K562 (cell line): ENCODE data around the gene FAM149A. TPM values are rescaled to one million over a fixed set of nuclear protein-coding genes. Genes with fewer than 3 reads are reported as not detected.

Source experiments
- ATAC-seq: fragments of 200-7000 bp; cut with Tn5 transposase; 3 replicates; pipeline ENCODE4 v1.9.1; 2020; ENCODE audit warnings: moderate library complexity
- BruUV-seq: library from RNA; stranded (reverse); fragments of 400-500 nt; replicated peaks from 2 replicates; lab custom pipeline; 2021; lab: Mats Ljungman, UMichigan
- CTCF ChIA-PET: fragments of 300-600 bp; formaldehyde crosslinking; extraction: SDS; loops from one replicate; lab custom pipeline; 2021; ENCODE audit warnings: low intra/inter-chr PET ratio; lab: Yijun Ruan, JAX
- POLR2A ChIA-PET: fragments of 300-600, 350-650 bp; sonication (Branson Sonifier 250); formaldehyde crosslinking; extraction: SDS; loops from one replicate; lab custom pipeline; 2021; ENCODE audit warnings: antibody characterized with exemption, inconsistent platforms; lab: Yijun Ruan, JAX
- DNase-seq, 4 experiments: peaks; one replicate each; pipeline versions ENCODE4 v3.0.0 to v3.0.0-alpha.2; 2011 to 2018; ENCODE audit warnings: low spot score in 3 of 4, mixed read lengths in 3 of 4; ENCODE audit errors: extremely low read depth in 1 of 4
- FAIRE-seq: peaks from 2 replicates; lab custom pipeline; 2011; peaks lifted over from hg19 to GRCh38; lab: Jason Lieb, UNC
- H2AFZ ChIP-seq: 2 replicates; pipeline ENCODE4 v1.6.0; 2011; ENCODE audit warnings: low read depth, low read length, control low read depth, inconsistent platforms
- H3K27ac ChIP-seq: fragments of 200-600 bp; 3 replicates; pipeline ENCODE4 v1.8.0; 2011; ENCODE audit warnings: low read depth, mild to moderate bottlenecking, control low read depth, inconsistent platforms, low read length, moderate library complexity, mixed read lengths; ENCODE audit errors: extremely low read depth
- H3K27me3 ChIP-seq, 2 experiments: fragments of 300-600 bp in 1 of 2; 2 replicates in 1 of 2; 3 replicates in 1 of 2; pipeline versions ENCODE4 v1.6.0 to v1.8.0; 2011; ENCODE audit warnings: inconsistent platforms in 2 of 2, low read length in 2 of 2, mild to moderate bottlenecking in 1 of 2, mixed read lengths in 1 of 2, moderate library complexity in 1 of 2; ENCODE audit not compliant: control insufficient read depth in 2 of 2, insufficient read depth in 2 of 2
- H3K36me3 ChIP-seq: fragments of 300-600 bp; 3 replicates; pipeline ENCODE4 v1.8.0; 2011; ENCODE audit warnings: mild to moderate bottlenecking, low read length, inconsistent platforms; ENCODE audit not compliant: control insufficient read depth, insufficient read depth
- H3K4me1 ChIP-seq, 2 experiments: fragments of 200-600 bp in 1 of 2; replicated peaks in 1 of 2; 2 replicates in 1 of 2; 3 replicates in 1 of 2; pipeline versions ENCODE4 v1.5.1 to v1.8.0; 2011; ENCODE audit warnings: inconsistent platforms in 2 of 2, low read length in 2 of 2, mild to moderate bottlenecking in 1 of 2, mixed read lengths in 1 of 2, moderate library complexity in 1 of 2; ENCODE audit not compliant: control insufficient read depth in 2 of 2, insufficient read depth in 2 of 2
- H3K4me2 ChIP-seq: 2 replicates; pipeline ENCODE4 v1.6.1; 2011; ENCODE audit warnings: low read length, control low read depth, inconsistent platforms, mixed read lengths; ENCODE audit not compliant: insufficient read depth
- H3K4me3 ChIP-seq: fragments of 200-600 bp; sonication (generic), shearing (Covaris generic); 2 replicates; pipeline ENCODE4 v1.5.1; 2016; ENCODE audit warnings: control low read depth, inconsistent platforms
- H3K79me2 ChIP-seq: fragments of 200-600 bp; 3 replicates; pipeline ENCODE4 v1.8.0; 2011; ENCODE audit warnings: low read length, inconsistent platforms; ENCODE audit not compliant: control insufficient read depth, insufficient read depth
- H3K9ac ChIP-seq, 2 experiments: 2 replicates each; pipeline versions ENCODE4 v1.6.0 to v1.6.1; 2011; ENCODE audit warnings: low read depth in 2 of 2, low read length in 2 of 2, control low read depth in 1 of 2, inconsistent platforms in 1 of 2, mild to moderate bottlenecking in 1 of 2, mixed read lengths in 1 of 2; ENCODE audit not compliant: insufficient read depth in 1 of 2
- H3K9me1 ChIP-seq: one replicate; pipeline ENCODE4 v1.6.0; 2011; ENCODE audit warnings: inconsistent platforms, mild to moderate bottlenecking, low read length, moderate library complexity; ENCODE audit not compliant: control insufficient read depth, insufficient read depth
- H3K9me3 ChIP-seq: replicated peaks from 2 replicates; pipeline ENCODE4 v1.5.1; 2011; ENCODE audit warnings: low read depth, low read length, inconsistent platforms; ENCODE audit not compliant: control insufficient read depth, insufficient read depth
- H4K20me1 ChIP-seq: replicated peaks from 2 replicates; pipeline ENCODE4 v1.6.1; 2011; ENCODE audit warnings: low read length, inconsistent platforms, mixed read lengths; ENCODE audit not compliant: control insufficient read depth, insufficient read depth
- FOXO4 ChIP-seq: fragments of 450-650 bp; formaldehyde crosslinking; IDR thresholded peaks from 2 replicates; pipeline ENCODE4 v1.4.0; 2020; ENCODE audit warnings: mild to moderate bottlenecking, moderate library complexity
- HCFC1 ChIP-seq: IDR thresholded peaks from 2 replicates; pipeline ENCODE4 v1.6.1; 2012; ENCODE audit warnings: low read depth, low read length, improper control_type of control experiment
- SMARCA4 ChIP-seq: fragments of 450-650 bp; IDR thresholded peaks from 2 replicates; pipeline ENCODE4 v1.6.1; 2016
- ZNF134 ChIP-seq: fragments of 250-450 bp; sonication (Bioruptor Pico); conservative IDR thresholded peaks from 2 replicates; pipeline ENCODE4 v1.4.0; 2020
- whole genome bisulfite sequencing: fragments of 100-300 bp; shearing (Covaris generic); methylation state at CpG from one replicate; pipeline ENCODE4 v1.1.6; 2016; ENCODE audit warnings: low coverage, mixed read lengths; ENCODE audit not compliant: insufficient coverage; ENCODE audit errors: missing lambda C conversion rate; 5-methylcytosine and 5-hydroxymethylcytosine counted together
- in situ Hi-C: fragments of 300-500 bp; cut with MboI; formaldehyde crosslinking; loops from 4 replicates; pipeline ENCODE4 v1.15.0; 2018; ENCODE audit warnings: inconsistent platforms, mixed read lengths
- intact Hi-C: fragments of 100-400 bp; cut with micrococcal nuclease; formaldehyde crosslinking; loops from 2 replicates; pipeline ENCODE4 v1.14.2; 2022
- polyA plus RNA-seq, 8 experiments: library from polyadenylated mRNA; depleted of rRNA in 4 of 8; stranded (reverse) in 5 of 8; unstranded in 3 of 8; fragments of >200 nt; fragmentation: Nextera tagmentation in 2 of 8; fragmentation: Illumina TruSeq in 1 of 8; extraction: Ambion mirVana in 2 of 8; extraction: Trizol in 1 of 8; gene quantifications; 2 replicates each; pipeline versions ENCODE4 v1.2.1 to v1.2.3, GENCODE V29; 2011 to 2014; ENCODE audit warnings: inconsistent platforms in 1 of 8, missing spikeins in 1 of 8
- total RNA-seq, 7 experiments: library from RNA; depleted of rRNA in 6 of 7; stranded (reverse); fragments of >200 nt in 6 of 7; fragmentation: Illumina TruSeq in 2 of 7; extraction: Trizol in 2 of 7; gene quantifications; 2 replicates each; pipeline versions ENCODE4 v1.2.1 to v1.2.3, GENCODE V29; 2011 to 2021; ENCODE audit warnings: low replicate concordance in 1 of 7
- TF ChIP-seq, protein P1 (sequence below): fragments of 450-650 bp; formaldehyde crosslinking; IDR thresholded peaks from 2 replicates; pipeline ENCODE4 v1.4.0; 2020; ENCODE audit warnings: mild to moderate bottlenecking, moderate library complexity

FAM149A gene
- total and polyA plus RNA-seq, 9 of the 15 experiments (the other 6 are each of a cell fraction or from before 2014, with no cell fraction given): not detected

GRCh38 chr4:186201010-186201409 lies 96.5 kb downstream of the FAM149A start:
- H3K4me1 ChIP-seq: peaks cover 0 to 7% of the 10 kb centered on the region in 2 experiments; a peak in 3 of 5 replicates
- H3K4me2 ChIP-seq: no peak overlapping the region
- DNase-seq: no peak
- no TSS peak for BruUV-seq
- H3K9ac ChIP-seq: no peak overlapping the region
- no peaks in the 10 kb centered on the region for H3K27me3 ChIP-seq
- H2AFZ ChIP-seq: no peak overlapping the region
- in situ Hi-C loops: no loop called here
- no peak for FAIRE-seq
- no peaks in the 10 kb centered on the region for H3K36me3 ChIP-seq
- H3K79me2 ChIP-seq: no peaks in the 10 kb centered on the region
- ChIA-PET POLR2A (no interaction called here), CTCF (no interaction called here)
- H3K4me3 ChIP-seq: no peak overlapping the region
- H3K9me1 ChIP-seq: no peaks in the 10 kb centered on the region
- intact Hi-C loops: no loop called here
- 61% methylated on average over 7 of the region's 7 CpGs for WGBS
- no peaks in the 10 kb centered on the region for H4K20me1 ChIP-seq
- TF ChIP-seq ZNF134 (CRISPR knock-in tag): no peak
- no peak for TF ChIP-seq FOXO4 (CRISPR knock-in tag)
- TF ChIP-seq HCFC1: no peak
- no peak for TF ChIP-seq SMARCA4
- TF ChIP-seq, protein P1, sequence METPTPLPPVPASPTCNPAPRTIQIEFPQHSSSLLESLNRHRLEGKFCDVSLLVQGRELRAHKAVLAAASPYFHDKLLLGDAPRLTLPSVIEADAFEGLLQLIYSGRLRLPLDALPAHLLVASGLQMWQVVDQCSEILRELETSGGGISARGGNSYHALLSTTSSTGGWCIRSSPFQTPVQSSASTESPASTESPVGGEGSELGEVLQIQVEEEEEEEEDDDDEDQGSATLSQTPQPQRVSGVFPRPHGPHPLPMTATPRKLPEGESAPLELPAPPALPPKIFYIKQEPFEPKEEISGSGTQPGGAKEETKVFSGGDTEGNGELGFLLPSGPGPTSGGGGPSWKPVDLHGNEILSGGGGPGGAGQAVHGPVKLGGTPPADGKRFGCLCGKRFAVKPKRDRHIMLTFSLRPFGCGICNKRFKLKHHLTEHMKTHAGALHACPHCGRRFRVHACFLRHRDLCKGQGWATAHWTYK (CRISPR knock-in tag): no peak
- no peaks in the 10 kb centered on the region for H3K9me3 ChIP-seq
- no peak for ATAC-seq
- H3K27ac ChIP-seq: no peak overlapping the region
